Heart left ventricle (tissue), 13 donors: ENCODE measurements around the gene ZNF674.
"Not testable (repeated sequence)": the region's sequence is repeated elsewhere in the genome, so short reads cannot be mapped to it uniquely, and the experiment has no call there.

Experiments used
- POLR2A ChIP-seq, 2 donors: fragments of 450-650 bp; IDR thresholded peaks; one replicate each; pipeline ENCODE4 v1.6.1; 2017; ENCODE audit warnings: antibody characterized with exemption in 2 of 2, mild to moderate bottlenecking in 2 of 2, moderate library complexity in 2 of 2
- TF ChIP-seq, protein P1 (sequence below), 12 donors: fragments of 200-600 bp; sonication (generic) in 4 of 12; IDR thresholded peaks; one replicate each; pipeline versions ENCODE4 v1.5.0 to v1.8.0; 2018 to 2022; ENCODE audit warnings: antibody characterized with exemption in 12 of 12, mild to moderate bottlenecking in 5 of 12
- donor health status: ischemic (EF 13 %, LVEDD 7.1; RV severe dilation, severe dysfunction).
- donor health status: DM: no; HTN: yes; CAD: no.
- donor health status: DM: no; HTN: no; CAD: no.
- donor health status: ischemic (EF 25% LVEDD 6.9; RV normal size, moderate dysfunction).
- donor health status: ischemic (EF 25% LVEDD 5.7; RV mildly dilated, moderate dysfunction).
- donor health status: ischemic (EF 35%, LVEDD 5.7; RV mildly dilated, moderate dysfunction).
- donor health status: nonischemic (EF 11% LVEDD 7.7; RV severe dilation, severe dysfunction).
- donor health status: DM: yes; HTN: yes; CAD: no.
- donor health status: PGD.
- donor health status: ischemic (EF 29% LVEDD 5.4; RV normal size, mild dysfunction).
- donor health status: nonischemic (EF 23%, LVEDD 6.1; RV moderate dilation, normal function).

DNA sequence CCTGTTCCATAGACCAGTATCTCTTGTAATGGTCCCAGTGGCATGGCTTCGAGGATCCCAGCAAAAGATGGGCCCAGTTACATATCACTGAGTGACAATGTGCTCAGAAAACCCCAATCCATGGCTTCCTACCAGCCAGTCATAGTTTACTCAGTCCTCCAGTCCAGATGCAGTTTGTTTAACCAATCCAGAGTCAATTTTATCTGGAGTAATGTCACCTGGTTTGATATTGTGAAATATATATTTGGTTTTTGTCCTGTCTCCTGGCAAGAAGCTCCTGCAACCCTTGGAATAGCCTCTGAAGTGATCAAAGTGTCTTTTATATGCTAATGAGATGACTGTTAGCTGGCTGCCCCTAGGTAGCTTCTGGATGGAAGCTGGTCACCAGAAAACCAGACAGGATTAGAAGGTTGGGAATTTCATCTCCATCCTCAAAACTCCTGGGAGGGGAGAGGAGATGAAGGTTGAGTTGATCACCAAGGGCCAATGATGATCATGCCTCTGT, 14.8 kb downstream of the ZNF674 start:
- TF ChIP-seq POLR2A (IDR thresholded peaks at IDR 0.05) = not testable (repeated sequence)
- TF ChIP-seq, protein P1, sequence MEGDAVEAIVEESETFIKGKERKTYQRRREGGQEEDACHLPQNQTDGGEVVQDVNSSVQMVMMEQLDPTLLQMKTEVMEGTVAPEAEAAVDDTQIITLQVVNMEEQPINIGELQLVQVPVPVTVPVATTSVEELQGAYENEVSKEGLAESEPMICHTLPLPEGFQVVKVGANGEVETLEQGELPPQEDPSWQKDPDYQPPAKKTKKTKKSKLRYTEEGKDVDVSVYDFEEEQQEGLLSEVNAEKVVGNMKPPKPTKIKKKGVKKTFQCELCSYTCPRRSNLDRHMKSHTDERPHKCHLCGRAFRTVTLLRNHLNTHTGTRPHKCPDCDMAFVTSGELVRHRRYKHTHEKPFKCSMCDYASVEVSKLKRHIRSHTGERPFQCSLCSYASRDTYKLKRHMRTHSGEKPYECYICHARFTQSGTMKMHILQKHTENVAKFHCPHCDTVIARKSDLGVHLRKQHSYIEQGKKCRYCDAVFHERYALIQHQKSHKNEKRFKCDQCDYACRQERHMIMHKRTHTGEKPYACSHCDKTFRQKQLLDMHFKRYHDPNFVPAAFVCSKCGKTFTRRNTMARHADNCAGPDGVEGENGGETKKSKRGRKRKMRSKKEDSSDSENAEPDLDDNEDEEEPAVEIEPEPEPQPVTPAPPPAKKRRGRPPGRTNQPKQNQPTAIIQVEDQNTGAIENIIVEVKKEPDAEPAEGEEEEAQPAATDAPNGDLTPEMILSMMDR (IDR thresholded peaks at IDR 0.05) = not testable (repeated sequence)
